ENCODE measurements around the gene RDH13.
A peak's percentile ranks its signal among the peaks of the same experiment; 100 is the strongest.
"Not testable (repeated sequence)": the region's sequence is repeated elsewhere in the genome, so short reads cannot be mapped to it uniquely, and the experiment has no call there.

The RDH13 gene, protein sequence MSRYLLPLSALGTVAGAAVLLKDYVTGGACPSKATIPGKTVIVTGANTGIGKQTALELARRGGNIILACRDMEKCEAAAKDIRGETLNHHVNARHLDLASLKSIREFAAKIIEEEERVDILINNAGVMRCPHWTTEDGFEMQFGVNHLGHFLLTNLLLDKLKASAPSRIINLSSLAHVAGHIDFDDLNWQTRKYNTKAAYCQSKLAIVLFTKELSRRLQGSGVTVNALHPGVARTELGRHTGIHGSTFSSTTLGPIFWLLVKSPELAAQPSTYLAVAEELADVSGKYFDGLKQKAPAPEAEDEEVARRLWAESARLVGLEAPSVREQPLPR

DNA sequence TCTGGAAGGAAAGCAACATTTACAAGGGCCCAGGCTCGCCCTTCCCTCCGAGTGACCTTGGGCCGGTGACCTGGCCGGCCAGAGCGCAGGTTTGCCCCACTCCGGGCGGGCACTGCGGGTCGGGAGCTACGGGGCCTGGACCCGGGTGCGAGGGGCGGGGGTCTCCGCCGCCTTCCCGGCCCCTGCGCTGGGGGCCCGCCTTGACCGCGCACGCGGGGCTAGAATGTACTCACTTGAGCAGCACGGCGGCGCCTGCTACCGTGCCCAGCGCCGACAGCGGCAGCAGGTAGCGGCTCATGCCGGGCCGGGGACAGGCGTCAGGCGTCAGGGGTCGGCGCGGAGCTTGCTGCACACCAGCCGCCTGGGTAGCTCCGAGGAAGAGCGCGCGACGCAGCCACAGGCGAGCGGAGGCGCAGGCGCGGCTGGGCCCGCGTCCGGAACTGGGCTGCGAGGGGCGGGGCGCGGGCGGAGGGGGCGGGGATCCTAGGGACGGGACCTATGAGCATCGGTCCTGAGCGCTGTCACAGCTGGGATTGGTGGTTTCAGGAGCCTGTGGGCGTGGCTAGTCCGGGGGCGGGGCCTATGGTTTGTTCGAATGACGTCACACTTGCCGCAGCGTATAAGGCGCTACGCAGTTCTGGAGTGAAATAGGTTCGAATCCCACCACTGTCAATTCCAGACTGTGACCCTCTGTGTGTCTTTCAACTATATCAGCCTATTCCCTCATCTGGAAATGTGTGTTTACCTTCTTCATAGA, at the start of gene RDH13:
RDH13 (minus strand) TSS at position 414 of the 757 bp plus-strand sequence; CDS start at position 298, 116 bp downstream.
- peak; percentile 78 for DNase-seq

DNA sequence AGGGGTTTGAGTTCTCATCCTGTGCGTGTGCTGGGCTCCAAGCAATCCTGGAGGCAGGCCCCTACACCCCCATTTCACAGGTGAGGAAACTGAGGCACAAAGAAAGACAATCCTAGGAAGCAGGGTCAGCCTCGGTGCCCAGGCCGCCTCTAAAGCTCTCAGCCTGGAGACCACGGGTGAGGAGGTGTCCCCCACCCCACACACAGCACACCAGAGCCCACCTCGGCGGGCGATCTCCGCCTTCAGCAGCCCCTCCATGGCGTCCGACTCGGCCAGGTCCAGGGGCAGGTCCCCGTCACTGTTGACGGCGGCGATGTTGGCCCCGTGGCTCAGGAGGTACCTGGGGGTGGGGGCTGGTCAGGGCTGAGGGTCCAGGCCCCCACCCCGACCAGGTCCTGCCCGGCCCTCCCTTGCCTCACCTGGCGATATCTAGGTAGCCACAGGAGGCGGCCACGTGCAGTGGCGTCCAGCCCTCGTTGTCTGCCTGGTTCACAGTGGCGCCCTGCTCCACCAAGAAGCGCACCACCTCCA, 49.4 kb upstream of the RDH13 start:
- no peak for DNase-seq

DNA sequence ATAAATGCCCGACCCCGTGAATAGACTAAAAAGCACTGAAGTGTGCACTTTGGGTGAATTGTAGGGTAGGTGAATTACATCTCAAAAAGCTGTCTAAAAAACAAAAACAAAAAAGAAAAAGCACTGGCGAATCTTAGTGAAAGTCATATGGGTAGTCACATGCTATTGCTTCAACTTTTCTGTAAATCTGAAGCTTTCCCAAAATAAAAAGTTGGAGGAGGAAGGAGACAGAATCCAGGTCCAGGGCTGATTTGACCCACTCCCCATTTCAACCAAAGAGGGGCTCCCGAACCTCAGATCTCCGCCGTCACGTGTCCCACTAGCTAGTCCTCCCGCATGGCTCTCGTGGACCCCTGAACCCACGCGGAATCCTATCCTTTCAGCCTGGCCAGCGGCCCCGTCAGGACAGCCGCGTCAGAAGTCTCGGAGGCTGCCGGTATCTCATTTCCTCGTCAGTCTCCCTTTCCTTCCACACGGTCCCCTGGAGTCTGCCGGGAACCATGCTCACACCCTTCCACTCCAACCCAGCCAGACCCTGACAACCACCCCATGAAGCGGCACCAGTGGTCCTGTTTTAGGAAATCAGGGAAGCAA, 48.4 kb upstream of the RDH13 start:
- DNase-seq, result no peak

DNA sequence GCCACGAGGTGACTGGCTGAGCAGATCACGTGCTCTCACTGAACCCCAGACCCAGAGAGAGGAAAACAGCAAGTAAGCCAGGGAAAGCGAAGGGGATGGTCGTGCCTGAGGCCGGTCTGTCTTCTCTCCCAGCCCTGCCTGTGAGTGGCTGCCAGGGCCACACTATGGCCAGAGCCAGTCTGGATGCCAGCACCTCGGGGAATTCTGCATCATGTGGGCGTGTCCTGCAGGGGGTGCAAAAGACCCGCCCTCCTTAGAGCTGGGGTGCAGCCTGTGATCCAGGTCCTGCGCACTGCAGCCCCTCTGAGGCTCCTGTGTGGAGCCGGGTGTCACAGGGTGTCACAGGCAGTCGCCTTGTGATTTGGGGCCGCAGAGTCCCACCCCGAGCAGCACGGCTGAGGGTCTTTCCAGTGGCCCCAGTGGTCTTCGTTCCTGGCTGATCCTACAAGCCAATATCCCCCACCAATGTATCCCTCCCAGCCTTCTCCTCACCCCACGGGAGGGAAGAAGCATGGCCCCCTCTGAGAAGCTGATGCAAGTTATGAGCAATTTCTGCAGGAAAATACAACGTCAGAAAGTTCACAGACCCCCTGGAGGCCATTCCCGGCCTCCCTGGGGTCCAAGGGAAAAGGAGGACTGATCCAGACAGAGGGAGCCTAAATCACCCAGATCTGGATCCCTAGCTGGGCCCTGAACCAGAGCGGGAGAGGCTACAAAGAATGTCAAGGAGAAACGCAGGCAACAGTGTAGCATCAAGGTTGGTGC, 46.8 kb upstream of the RDH13 start:
- no peak for DNase-seq

DNA sequence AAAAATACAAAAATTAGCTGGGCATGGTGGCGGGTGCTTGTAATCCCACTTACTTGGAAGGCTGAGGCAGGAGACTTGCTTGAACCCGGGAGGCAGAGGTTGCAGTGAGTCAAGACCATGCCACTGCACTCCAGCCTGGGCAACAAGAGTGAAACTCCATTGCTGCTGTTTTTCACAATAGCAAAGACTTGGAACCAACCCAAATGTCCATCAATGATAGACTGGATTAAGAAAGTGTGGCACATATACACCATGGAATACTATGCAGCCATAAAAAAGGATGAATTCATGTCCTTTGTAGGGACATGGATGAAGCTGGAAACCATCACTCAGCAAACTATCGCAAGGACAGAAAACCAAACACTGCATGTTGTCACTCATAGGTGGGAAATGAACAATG, 44.3 kb upstream of the RDH13 start:
- not testable (repeated sequence) for DNase-seq

DNA sequence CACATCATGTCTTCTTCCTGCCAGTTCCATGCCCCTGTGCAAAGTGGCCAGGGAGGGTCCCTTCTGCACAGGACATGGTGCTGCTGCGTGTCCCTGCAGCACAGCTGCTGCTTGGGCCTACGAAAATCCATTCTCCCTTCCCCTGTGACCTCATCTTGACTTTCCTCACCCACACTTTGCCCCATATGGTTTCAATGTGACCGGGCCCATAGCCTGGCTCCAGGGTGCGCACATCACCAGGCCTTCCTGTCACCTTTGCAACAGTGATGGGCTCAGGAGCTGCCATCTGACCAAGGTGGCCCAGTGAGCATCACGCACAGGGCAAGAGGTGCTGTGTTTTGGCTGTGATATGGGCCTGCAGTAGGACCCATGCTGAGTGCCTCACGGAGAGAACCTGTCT, 43.6 kb upstream of the RDH13 start:
- no peak for DNase-seq

DNA sequence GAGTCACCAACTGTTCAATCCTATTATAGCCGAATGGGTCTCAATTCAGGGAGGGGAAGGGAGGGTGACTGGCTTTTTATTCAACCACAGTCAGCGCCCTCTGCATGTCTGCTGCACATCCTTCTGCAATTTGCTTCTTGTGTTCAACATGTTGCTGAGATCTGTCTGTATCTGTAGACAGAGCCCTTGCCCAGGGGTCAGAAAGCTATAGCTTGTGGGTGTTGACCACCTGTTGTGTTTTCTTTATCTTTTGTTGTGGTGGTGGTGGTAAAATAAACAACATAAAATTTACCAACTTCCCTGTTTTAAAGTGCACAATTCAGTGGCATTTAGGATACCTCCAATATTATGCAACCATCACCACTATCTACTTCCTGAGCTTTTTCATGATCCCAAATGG, 42.3 kb upstream of the RDH13 start:
- no peak for DNase-seq

DNA sequence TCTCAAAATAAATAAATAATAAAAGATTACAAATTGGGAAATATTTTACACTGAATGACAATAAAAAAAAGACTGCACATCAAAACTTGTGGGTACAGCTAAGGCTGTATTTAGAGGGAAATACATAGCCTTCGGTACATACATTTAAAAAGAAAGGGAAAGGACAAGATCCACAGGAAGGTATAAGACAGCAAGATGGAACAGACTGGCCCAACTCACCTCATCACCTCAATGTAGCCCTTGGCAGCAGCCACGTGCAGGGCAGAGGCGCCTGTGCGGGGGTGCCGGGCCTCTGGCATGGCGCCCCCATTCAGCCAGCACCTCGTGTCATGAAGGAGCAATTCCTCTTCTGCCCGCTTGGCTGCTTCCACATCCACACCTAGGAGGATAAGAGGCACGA, 40.2 kb upstream of the RDH13 start:
- DNase-seq, result no peak

DNA sequence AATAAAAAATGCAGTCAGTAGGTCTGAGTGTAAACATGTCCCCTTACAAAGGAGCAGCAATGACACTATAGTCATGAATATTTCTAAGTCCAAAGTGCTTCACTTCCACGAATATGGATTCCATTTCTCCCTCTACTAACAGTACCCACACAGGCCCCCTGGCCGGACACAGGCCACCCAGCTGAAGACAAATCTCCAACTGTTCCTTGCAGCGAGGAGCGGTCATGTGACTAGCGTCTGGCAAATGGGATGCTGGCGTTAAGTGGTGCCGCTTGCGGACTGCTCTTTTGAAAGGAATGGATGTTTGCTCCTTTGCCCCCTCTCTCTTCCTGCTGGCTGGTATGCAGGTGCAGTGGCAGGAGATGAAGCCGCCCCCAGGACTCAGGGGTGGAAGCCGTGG, 38.3 kb upstream of the RDH13 start:
- no peak for DNase-seq

DNA sequence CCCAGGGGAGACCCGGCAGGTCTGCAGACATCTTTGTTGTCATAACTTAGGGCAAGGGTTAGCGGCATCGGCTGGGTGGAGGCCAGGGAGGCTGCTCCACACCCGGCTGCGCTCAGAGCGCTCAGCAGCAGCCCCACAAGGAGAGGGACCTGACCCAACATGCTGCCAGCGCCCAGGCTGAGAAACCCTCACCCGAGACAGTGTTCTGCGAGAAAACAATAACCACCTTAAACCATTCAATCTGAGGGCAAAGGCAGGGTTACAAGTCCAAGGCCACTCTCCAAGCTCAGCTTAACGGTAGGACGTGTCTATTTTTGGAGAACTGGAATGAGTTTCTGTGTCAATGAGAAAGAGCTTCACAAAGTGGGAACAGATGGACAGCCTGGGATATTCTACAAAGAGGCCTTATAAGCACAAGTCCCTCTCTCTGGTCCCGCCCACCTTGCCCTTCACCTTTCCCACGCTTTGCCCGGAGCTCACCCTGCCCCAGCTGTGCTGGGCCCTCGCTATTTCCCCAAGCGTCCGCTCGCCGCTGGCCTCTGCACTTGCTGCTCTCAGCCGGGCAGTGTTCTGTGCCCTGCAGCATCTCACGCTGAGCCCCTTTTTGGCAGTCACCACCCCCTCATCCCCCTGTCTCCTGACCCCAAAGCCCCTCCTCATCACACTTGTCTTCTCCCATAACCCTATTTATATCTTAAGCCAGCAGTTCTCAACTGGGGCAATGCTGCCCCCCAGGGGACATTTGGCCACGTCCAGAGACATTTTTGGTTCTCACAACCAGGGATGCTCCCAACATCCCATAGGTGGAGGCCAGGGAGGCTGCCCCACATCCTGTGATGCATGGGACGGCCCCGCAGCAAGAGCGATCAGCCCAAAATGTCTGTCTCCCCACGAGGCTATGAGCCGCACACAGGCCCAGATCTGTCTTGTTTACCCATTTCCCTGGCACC, 36.9 kb upstream of the RDH13 start:
- no peak for DNase-seq

DNA sequence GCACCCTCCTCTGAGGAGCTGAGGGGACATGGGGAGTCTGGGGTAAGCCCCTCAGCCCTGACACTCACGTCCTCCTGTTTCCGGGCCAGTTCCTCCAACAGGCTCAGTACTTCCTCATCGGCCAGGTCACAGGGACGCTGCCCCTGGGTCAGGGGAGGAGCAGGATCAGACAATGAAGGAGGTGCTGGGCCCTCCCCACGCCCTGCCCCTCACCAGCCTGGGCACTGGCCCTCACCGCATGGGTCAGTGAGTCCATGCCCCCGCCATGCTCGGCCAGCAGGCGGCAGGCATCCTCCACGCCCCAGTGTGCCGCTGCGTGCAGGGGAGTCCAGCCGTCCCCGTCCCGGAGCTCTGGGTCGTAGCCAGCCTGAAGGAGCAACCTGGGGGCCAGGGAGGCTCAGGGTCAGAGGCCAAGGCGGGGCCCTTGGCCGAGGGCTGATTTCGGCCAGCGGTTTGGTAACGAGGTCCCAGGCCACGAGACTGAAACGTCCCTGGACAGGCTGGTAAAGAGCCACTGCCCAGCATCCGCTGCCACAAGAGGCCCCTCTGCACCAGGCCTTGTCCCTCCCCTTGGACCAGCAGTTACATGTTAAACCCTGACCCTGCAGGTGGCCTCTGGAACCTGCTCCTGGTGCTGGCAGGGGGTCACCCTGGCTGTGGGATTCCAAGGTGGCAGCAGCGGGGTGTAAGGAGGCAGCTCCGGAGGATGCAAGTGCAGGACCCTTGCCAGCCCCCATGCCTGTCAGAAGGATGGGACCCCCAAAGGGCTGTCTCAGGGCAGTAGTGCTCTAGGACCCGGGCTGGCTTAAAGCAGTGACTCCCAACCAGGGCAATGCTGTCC, 36.0 kb upstream of the RDH13 start:
- no peak for DNase-seq

DNA sequence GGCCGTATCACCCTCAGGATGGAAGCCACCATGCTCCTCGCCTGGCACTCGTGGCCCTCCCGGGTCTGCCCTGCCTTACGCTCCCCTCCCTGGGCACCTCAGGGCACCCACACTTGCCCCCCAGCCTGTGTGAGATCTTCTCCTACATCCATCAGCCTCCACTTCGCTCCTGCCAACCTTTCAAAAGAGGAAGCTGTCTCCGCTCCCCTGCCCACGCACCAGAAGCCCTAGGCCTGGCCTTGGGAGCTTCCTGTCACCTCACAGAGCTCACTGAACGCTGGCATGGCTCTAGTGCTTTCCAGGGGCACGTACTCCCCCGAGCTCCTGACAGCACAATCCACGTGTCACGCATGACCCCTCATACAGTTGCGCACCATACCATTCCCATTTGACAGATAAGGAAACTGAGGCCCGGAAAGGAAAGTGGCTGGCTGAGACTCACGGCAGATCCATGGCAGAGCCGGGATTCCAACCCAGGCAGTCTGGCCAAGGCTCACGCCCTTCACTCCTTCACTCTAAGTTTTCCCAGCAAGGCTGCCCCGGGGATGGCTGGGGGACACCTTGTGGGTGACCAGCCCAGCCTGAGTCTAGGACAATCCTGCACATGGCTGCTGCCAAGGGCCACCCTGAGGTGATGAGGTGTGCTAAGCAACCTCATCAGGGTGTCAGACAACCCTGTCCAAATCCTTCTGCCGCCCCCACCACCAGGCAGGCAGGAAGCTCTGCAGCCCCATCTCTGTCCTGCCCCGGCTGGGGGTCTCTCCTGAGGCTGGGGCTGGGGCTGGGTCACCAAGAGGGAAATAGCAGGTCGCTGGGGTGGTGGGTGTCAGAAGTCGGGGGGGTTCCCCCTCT, 35.1 kb upstream of the RDH13 start:
- no peak for DNase-seq

DNA sequence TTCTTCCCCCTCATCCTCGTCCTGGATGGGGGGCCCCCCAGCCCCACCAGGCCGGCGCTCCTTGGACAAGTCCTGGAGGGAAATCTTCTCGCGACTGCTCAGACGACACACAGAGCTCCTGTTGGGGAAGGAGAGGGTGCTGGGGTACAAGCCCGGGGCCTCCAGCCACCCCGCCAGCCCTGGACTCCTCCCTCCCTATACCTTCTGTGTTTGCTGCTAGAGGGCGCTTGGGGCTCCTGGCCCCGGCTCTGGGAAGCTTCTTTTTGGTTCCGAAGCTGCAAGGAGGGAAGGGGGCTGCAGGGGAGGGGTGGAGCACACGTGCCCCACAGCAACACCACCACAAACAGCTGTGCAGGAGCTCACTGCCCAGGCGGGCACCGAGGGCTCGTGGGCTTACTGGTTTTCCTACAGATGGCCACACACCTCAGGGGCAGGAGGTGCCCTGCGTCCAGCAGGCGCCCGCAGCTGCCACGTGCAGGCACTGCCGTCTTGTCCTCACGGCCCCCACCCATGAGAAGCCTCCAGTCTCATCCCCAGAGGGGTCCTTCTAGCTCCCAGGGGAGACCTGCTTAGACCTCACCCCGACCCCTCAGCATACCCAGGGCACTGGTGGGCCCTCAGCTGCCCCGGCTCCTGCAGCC, 33.2 kb upstream of the RDH13 start:
- DNase-seq, result no peak

DNA sequence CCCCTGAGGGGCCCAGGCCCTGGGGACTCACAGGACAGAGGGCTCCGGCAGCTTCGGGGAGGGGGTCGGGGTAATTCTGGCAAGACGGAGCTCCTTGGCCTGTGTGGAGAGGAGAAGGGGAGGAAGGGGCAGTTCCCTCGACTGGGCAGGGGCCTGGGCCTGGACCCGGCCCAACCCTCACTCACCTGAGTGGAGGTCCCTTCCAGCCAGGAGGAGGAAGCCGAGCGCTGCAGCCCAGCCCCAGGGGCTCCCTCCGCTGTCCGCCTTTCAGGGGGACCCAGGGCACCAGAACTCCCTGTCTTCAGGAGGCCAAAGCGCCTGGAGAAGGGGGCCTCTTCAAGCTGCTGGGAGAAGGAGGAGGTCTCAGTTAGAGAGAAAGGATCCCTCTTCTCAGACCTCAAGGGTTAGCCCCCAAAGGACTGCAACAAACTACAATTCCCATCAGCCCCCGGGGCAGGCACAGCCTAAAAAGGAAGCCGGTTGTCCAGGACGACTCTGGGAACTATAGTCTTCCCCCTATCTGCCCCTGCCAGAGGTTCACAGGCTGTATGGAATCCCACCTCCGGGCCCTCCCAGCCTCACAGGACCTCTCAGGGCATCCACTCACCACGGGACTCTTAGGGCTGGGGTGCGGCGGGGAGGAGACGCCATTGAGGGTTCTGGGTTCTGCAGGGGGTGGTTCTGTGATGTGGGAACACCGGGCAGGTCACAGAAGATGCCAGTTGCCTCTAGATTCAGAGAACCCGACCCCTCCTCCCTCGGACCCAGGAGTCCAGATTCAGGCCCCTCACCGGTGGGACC, 32.5 kb upstream of the RDH13 start:
- no peak for DNase-seq

DNA sequence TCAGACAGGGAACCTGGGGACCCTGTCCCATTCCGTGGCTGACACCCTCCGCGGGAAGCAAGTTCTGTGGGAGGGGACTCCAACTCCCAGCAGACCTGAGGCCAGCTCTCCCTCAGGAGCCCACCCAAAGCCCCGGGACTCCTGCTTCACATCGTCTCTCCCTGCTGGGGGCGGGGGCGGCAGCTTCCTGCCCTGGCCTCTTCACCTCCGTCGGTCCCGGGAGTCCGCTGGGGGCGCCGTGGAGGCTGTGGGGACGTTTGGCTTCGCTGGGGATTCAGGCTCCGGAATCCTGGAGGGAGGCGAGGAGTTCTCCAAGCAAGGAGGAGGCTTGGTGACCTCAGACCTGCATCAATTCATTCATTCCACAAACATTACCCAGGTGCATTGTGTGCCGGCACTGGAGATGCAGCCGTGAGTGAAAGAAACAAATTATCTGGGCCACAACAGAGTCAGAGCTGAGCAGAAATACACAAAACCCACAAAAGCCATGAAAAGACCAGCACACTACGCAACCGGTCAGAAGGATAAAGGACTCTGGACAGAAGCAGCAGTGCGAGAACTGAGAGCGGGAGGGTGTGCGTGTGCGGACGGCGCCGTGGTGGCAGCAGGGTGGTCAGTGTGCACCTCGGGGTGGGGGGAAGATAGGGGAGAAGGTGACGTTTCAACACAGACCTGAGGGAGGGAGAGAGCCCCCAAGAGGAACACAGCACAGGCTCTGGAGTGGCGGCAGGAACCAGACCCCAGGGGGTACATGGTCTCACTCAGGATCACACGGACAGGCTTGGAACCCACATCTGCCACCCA, 31.7 kb upstream of the RDH13 start:
- no peak for DNase-seq

DNA sequence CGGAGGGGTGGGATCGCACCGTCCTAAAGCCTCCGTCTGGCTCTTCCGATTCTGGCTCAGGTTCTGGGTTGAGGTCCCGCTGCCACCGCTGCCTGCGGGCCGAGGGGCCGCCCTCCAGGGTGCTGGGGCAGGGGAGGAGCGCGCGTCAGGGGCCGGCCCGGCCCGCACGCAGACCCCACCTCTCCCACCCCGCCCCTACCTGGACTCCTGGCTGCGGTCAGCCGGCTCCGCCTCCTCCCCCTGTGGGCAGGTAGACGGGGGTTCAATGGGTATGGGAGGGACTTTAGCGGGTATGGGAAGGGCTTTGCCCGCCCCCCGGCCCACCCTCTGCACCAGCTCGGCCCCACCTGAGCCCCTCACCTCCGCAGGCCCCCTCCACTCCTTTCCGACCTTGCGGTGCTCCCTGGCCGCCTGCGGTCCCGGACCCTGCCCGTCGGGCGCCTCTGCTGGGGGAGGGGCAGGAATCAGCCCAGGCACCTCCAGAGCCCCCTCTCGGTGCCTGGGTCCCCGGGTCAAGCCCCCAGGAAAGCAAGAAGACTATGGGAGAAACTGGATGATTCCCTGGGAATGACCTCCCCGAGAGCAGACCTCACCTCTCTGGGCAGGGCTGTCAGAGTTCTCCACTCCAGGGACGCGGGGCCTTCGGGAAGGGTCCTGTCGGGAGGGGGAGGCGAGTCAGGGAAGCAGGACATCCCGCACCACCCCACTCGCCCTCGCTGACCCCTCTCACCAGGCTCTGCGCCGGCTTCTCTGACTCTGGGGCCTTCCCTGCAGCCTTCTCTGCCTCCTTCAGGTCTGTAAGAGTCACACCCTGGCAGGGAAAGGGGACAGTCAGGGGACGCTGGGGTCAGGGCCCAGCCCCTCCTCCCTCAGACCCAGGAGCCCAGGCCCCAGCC, 29.7 kb upstream of the RDH13 start:
- DNase-seq, result no peak

DNA sequence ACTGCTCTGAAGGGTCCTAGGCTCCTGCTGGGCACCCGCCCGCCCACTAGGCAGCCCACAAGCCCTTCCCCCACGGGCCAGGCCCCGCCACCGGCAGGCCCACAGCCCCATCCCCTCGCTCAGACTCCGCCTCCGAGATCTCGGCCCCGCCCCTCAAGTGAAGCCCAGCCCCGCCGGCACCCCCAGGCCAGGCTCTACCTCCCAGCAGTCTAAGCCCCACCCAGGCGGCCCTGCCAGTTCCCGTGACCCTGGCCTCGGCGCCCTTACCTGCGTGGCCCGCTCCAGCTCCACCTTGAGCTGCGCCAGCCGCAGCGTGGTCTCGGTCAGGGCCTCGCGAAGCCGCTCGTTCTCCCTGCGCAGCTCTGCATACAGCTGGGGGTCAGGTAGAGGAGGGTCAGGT, 29.0 kb upstream of the RDH13 start:
- DNase-seq, result no peak
